Suppressor macrophage treated with lipopolysaccharide for 4 hours (primary cell): ENCODE results near the gene VCAM1.
"Not testable (repeated sequence)": the region's sequence is repeated elsewhere in the genome, so short reads cannot be mapped to it uniquely, and the experiment has no call there.

Experiments used
- DNase-seq: peaks from one replicate; pipeline ENCODE4 v3.0.0-alpha.2; 2020

Gene VCAM1

GRCh38 chr1:100730130-100730529 is 10.6 kb downstream of the VCAM1 start:
- no peak for DNase-seq

DNA sequence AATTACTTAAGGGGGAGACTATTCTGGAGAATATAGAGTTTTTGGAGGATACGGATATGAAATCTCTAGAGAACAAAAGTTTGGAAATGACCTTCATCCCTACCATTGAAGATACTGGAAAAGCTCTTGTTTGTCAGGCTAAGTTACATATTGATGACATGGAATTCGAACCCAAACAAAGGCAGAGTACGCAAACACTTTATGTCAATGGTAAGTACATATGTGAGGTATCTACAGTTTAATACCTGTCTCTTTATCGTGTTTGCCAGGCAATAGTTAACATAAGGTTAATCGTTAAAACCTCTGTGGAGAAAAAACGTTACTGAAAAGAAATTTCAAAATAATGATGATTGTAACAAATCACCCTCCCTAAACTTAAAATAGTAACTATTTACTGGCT is 11.8 kb downstream of the VCAM1 start:
- DNase-seq, result no peak

- no peak for DNase-seq
Measured at GRCh38 chr1:100731758-100732157, 12.2 kb downstream of the VCAM1 start.

DNA sequence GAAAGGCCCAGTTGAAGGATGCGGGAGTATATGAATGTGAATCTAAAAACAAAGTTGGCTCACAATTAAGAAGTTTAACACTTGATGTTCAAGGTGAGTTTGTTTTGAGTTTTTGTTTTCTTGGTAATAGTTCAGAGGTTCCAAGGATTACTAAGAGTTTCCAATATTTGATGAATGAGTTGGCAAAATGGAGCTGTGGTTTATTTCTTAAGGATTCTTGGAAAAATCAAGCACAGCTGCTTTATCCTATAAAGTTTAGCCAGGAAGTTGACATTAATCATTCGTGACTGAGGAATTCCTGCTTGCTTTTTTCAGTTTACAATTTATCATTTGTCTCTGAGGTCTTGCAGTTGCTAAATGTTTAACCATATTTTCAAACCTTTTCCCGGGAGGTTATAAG is 15.1 kb downstream of the VCAM1 start:
- no peak for DNase-seq

DNA sequence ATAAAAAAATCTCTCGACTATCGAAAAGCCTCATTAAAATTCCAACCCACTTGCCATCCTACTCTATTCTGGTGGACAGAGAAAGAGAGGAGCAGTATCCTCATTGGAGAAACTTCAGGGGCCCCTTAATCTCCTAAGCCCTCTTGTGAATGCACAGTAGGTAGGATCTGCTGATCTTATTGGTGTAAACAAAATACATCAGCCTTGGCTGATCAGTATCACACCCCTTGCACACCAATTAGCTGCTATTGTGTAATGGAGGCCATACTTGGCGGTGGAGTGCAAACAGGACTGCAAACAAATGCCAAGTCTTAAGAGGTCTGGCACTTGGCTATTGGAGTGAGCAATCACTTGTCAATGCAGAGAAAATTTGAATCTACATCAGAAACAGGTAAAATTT is 15.7 kb downstream of the VCAM1 start:
- DNase-seq, result no peak

DNA sequence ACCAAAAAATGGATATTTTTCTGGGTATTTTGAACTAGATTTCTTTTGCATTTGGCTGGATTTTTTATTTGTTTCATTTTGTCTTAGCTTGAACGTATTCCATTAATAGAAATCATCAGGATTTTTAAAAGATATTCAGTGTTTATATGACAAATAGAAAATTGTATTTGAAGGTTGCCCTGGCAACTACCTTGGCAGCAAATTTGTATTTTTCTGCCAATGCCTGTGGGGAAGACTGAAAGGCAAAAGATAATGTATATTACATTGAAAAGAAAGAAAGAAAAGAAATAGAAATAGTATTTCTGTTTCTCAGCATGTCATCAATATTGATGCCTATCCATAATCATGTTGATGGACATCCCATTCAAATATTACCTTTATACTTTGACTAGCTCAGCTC is 16.8 kb downstream of the VCAM1 start:
- DNase-seq, result no peak

DNA sequence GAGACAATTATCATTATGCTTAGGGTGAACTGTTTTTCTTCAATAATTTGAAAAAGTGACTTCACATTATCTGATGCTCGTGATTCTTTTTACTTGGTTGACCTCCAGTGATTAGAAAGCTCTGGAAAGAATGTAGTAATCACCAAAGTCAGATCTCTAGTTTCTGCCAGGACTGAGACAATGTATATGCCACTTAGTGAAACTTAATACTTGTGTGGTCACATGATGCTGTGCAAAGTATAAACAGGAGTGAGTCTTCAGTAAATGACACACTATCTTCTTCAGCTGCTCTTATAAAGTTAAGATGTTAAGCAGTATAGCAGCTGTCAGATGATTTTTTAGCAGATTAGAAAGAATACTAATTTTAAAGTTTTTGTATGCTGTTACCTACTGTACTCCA is 17.2 kb downstream of the VCAM1 start:
- DNase-seq, result no peak

DNA sequence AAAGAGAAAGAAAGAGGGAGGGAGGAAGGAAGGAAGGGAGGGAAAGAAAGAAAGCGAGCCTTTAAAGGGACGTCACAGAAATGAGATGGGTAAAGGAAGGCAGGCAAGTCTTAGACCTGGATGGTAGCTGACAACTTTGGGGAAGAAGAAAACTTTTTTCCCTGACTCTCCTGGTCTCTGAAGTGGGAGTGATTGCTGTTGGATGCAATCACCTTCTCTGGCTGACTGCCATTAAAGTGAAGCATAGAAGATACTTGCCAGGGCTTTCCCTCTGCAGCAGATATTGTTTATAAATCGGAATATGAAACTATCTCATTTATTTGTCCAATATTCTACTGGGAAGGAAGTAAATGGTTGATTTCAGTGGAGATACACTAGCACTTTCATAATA is 27.0 kb downstream of the VCAM1 start:
- DNase-seq, result no peak

DNA sequence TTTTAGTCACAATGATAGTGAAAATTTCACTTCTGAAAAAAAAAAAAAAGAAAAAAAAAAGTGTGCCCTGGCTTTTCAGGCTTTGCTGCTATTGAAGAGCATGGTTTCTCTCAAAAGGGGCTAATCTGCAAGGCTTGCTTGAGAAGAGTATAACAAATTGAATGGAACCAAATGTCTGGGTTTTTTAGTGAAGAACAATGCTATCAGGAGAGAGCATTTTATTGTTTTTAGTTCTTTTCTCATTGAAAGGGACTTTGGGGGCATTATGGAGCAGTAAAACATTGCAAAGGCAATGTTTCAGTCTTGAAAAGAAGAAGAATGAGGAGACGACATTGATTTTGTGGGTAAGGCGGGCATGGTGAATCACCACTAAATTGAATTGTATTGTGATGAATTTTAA is 28.2 kb downstream of the VCAM1 start:
- DNase-seq, result no peak

DNA sequence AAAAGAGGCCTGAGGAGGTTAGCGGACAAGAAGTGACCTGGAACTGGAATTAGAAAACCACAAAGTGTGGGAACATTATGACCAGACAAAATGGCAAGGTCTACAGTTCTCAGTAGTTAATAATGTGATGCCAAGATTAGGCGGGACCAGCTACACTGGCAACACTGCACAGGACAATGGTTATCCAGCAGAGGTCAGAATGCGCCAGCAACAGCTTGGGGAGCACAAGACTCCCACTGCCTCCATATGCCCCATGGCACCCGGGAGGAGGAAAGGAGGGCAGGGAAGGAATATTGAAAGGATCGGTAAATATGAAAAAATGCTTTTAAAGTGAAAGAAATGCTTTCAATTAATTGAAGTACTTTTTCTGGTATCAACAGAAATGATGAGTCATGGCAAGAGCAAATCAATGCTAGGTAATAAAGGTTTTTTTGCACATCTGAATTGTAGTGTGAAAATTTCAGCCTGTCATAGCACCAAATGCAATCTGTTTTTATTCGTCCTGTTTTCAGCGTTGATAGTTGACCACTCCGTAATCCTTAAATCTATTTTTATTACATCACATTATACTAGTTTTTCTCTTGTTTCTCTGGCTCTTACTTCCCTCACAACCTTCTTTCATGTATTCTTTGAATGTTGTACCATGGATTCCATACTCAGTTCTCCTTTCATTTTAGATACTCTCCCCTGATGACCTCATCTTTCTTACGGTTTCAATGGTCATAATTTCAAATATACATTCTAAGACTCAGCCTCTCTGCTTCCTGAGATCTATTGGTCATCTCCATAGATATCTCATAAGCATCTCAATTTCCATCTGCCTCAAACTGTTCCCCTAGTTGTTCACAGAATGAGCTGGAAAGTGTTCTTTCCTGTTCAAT is 30.7 kb downstream of the VCAM1 start:
- peak; percentile 30 for DNase-seq

DNA sequence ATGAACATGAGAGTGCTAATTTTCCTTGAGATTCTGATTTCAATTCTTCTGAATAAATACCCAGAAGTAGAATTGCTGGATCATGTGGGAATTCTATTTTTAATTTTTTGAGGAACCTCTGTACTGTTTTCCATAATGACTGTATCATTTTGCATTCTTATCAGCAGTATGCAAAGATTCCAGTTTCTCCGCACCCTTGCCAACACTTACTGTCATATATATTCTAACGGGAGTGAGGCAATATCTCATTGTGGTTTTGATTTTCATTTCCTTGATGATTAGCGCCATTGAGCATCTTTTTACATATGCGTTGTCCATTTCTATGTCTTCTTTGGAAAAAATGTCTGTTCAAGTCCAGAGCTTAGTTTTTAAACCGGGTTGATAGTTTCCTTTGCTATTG is 33.2 kb downstream of the VCAM1 start:
- DNase-seq, result no peak

GRCh38 chr1:100757946-100758345 is 38.4 kb downstream of the VCAM1 start:
- no peak for DNase-seq

DNA sequence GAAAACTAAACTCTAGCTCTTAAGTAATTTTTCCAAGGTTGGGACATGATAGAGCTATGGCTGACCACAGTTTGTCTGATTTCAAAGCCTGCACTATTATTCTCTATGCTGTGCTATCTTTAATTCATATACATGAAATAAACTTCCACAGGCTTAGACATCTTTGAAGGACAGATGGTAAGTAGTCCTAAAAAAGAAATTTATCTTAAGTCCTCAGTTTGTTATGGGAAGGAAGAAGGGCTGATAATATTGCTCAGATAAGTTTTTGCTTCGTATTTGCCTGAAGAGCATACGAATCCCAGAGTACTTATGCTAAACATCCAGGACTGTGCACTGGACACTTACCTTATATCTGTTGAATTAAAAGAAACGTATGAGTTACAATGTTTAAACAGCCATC is 39.6 kb downstream of the VCAM1 start:
- no peak for DNase-seq

DNA sequence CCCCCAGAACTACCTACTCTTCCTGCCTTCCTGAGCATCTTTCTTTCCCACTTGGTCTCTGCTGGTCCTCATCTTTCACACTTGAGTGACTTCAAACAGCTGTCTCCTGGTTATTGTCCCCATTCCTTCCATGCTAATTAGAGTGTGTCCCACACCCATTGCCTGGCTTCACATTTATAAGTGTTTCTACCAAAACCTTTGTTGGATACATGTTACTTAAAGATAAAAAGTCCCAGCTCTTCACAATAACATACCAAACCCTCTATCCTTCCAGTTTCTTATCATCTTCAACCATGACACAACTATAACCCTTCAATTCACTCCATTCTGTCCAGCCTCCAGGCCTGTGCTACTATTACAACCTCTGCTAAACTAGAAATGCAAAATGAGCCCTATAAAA is 41.0 kb downstream of the VCAM1 start:
- DNase-seq, result no peak

DNA sequence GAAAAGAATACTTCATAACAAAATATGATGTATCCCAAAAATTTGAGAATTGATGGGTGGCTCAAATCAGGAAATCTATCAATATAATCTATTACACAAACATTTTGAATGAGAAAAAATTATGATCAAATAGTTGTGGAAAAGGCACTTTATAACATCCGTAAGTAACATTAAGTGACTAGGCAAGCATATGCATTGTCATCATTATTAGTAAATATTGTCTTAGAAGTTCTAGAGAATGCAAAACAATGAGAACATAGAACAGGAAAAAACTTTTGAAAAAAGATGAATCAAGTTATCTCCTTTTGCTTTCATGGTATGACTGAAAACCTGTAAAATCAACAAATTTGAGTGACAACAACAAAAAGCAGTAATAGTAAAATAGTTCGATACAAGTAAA is 42.9 kb downstream of the VCAM1 start:
- DNase-seq, result no peak

DNA sequence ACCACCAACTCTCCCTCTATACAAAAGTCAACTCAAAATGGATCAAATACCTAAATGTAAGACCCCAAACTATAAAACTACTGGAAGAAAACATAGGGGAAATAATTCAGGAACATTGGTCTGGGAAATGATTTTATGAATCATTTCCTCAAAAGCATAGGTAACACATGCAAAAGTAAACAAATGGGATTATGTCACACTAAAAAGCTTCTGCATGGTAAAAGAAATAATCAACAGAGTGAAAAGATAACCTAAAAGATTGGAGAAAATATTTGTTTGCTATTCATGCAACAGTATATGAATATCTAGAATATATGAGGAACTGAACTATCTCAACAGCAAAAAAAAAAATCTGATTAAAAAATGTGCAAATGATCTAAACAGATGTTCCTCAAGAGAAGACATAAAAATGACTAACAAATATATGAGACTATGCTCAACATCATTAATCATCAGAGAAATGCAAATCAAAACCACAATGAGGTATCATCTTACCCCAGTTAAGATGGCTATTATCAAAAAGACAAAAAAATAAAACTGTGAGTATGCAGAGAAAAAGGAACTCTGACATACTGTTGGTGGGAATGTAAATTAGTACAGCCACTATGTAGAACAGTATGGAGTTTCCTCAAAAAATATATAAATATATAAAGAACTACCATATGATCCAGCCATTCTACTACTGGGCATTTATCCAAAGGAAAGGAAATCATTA is 47.8 kb downstream of the VCAM1 start:
- peak; percentile 25 for DNase-seq

GRCh38 chr1:100769323-100769722 is 49.8 kb downstream of the VCAM1 start:
- no peak for DNase-seq

GRCh38 chr1:100769906-100770646 is 50.5 kb downstream of the VCAM1 start:
- DNase-seq, result peak; percentile 41

GRCh38 chr1:100773444-100773843 is 53.9 kb downstream of the VCAM1 start:
- DNase-seq, result no peak

- no peak for DNase-seq
Measured at GRCh38 chr1:100774370-100774769, 54.8 kb downstream of the VCAM1 start.

- no peak for DNase-seq
Measured at GRCh38 chr1:100775483-100775882, 55.9 kb downstream of the VCAM1 start.

DNA sequence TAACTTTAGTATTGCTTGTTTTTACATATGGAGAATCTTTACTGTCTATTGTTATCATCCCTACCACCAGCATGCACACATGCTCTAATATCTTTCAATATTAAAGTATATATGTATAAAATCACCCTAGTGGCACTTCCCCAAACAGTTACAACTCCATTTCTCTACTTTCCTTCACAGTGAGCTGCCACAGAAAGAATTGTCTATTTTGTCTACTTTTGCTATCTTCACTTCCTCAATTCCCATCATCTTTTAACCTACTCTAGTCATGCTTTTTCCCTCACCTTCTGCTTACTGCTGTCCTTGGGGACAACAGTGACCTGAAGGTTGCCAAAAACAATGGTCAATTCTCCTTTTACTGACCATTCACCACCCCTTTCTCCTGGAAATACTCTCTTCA is 59.2 kb downstream of the VCAM1 start:
- DNase-seq, result no peak

DNA sequence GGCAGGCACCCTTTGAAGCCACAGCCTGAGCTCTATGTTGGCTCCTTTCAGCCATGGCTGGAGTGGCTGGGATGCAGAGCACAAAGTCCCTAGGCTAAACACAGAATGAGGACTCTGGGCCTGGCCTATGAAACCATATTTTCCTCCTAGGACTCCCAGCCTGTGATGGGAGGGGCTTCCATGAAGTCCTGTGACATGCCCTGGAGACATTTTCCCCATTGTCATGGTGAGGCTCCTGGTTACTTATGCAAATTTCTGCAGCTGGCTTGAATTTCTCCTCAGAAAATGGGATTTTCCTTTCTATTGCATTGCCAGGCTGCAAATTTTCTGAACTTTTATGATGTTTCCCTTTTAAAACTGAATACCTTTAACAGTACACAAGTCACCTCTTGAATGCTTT is 61.3 kb downstream of the VCAM1 start:
- DNase-seq, result no peak

GRCh38 chr1:100781728-100782127 is 62.2 kb downstream of the VCAM1 start:
- not testable (repeated sequence) for DNase-seq
